ENCODE results near the gene SIGLEC1.

DNA sequence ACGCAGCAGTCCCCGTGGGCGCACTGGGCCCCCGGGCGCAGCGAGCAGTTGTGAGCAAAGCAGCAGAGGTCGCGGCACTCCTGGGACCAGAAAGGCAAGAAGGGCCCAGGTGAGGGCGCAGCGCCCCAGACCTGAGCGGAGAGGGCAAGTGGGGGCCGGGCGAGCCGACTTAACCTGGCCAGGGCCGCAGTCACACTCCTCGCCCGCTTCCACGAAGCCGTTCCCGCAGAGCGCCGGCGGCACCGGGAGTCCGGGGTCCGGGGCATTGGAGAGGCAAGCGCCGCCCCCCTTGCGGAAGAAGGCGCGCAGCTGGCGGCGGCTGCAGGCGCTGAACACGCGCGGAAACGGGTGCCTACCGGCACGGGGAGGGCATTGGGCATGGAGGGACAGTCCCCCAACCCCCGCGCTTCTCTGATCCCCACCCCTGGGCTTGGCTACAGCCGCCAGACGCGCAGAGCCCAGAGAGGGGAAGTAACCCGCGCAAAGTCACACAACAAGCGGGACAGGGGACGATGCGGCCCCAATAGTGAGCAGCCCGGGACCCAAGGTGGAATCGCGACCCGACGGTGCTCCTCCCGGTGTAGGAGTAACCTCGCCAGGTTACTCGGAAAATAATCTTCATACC lies 39.7 kb downstream of the SIGLEC1 start:
- no peak for TF ChIP-seq POLR2A (IDR thresholded peaks at IDR 0.05; ENCODE audit: low read depth, low read length)
- no peak for TF ChIP-seq RCOR1 (IDR thresholded peaks at IDR 0.05; ENCODE audit: insufficient replicate concordance, low read length)
- TF ChIP-seq, protein P1, sequence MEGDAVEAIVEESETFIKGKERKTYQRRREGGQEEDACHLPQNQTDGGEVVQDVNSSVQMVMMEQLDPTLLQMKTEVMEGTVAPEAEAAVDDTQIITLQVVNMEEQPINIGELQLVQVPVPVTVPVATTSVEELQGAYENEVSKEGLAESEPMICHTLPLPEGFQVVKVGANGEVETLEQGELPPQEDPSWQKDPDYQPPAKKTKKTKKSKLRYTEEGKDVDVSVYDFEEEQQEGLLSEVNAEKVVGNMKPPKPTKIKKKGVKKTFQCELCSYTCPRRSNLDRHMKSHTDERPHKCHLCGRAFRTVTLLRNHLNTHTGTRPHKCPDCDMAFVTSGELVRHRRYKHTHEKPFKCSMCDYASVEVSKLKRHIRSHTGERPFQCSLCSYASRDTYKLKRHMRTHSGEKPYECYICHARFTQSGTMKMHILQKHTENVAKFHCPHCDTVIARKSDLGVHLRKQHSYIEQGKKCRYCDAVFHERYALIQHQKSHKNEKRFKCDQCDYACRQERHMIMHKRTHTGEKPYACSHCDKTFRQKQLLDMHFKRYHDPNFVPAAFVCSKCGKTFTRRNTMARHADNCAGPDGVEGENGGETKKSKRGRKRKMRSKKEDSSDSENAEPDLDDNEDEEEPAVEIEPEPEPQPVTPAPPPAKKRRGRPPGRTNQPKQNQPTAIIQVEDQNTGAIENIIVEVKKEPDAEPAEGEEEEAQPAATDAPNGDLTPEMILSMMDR (conservative IDR thresholded peaks at IDR 0.05; ENCODE audit: low read depth, low read length), result no peak
- TF ChIP-seq RAD21 (IDR thresholded peaks at IDR 0.05; ENCODE audit: low read length), result no peak
- TF ChIP-seq, protein P2, sequence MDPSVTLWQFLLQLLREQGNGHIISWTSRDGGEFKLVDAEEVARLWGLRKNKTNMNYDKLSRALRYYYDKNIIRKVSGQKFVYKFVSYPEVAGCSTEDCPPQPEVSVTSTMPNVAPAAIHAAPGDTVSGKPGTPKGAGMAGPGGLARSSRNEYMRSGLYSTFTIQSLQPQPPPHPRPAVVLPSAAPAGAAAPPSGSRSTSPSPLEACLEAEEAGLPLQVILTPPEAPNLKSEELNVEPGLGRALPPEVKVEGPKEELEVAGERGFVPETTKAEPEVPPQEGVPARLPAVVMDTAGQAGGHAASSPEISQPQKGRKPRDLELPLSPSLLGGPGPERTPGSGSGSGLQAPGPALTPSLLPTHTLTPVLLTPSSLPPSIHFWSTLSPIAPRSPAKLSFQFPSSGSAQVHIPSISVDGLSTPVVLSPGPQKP (IDR thresholded peaks at IDR 0.05; ENCODE audit: borderline replicate concordance, low read depth, low read length), result no peak
- TF ChIP-seq MAZ (IDR thresholded peaks at IDR 0.05; ENCODE audit: borderline replicate concordance, low read depth, low read length), result no peak
- no peak for TF ChIP-seq CEBPB (IDR thresholded peaks at IDR 0.05; ENCODE audit: low read depth, low read length)
- no peak for TF ChIP-seq BHLHE40 (IDR thresholded peaks at IDR 0.05; ENCODE audit: low read depth, low read length)
- no peak for TF ChIP-seq FOS (IDR thresholded peaks at IDR 0.05; ENCODE audit: low read depth, low read length)
- TF ChIP-seq SMC3 (IDR thresholded peaks at IDR 0.05; ENCODE audit: low read depth, low read length), result no peak
- TF ChIP-seq, protein P3, sequence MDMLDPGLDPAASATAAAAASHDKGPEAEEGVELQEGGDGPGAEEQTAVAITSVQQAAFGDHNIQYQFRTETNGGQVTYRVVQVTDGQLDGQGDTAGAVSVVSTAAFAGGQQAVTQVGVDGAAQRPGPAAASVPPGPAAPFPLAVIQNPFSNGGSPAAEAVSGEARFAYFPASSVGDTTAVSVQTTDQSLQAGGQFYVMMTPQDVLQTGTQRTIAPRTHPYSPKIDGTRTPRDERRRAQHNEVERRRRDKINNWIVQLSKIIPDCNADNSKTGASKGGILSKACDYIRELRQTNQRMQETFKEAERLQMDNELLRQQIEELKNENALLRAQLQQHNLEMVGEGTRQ (IDR thresholded peaks at IDR 0.05; ENCODE audit: low read depth, low read length), result no peak

All from IMR-90 (cell line).